SK-N-SH (cell line): ENCODE data around the gene PRRX1.
A peak's percentile ranks its signal among the peaks of the same experiment; 100 is the strongest.

Source experiments
- CTCF ChIP-seq: fragments of 200-600 bp; sonication (generic); IDR thresholded peaks from 2 replicates; pipeline ENCODE4 v1.6.1; 2017; ENCODE audit warnings: antibody characterized with exemption, mild to moderate bottlenecking, moderate library complexity
- EP300 ChIP-seq, 2 experiments: IDR thresholded peaks; 2 replicates each; pipeline versions ENCODE4 v1.4.0 to v1.6.1; 2012; ENCODE audit warnings: borderline replicate concordance in 1 of 2, low read depth in 1 of 2, low read length in 1 of 2
- GABPA ChIP-seq: IDR thresholded peaks from 2 replicates; pipeline ENCODE4 v1.4.0; 2012; ENCODE audit warnings: low read depth, mild to moderate bottlenecking
- GATA2 ChIP-seq: sonication (generic); formaldehyde crosslinking; IDR thresholded peaks from 2 replicates; pipeline ENCODE4 v1.5.0; 2020; ENCODE audit warnings: mild to moderate bottlenecking, missing genetic modification reagents
- REST ChIP-seq: IDR thresholded peaks from 2 replicates; pipeline ENCODE4 v1.6.1; 2012; ENCODE audit warnings: mild to moderate bottlenecking, low read depth, low read length, moderate library complexity
- RFX5 ChIP-seq: IDR thresholded peaks from 2 replicates; pipeline ENCODE4 v1.6.1; 2012; ENCODE audit warnings: mild to moderate bottlenecking, improper control_type of control experiment, low read length
- SIN3A ChIP-seq: IDR thresholded peaks from 2 replicates; pipeline ENCODE4 v1.6.1; 2012; ENCODE audit warnings: low read depth, mild to moderate bottlenecking, low read length, moderate library complexity, borderline replicate concordance
- SMC3 ChIP-seq: IDR thresholded peaks from 2 replicates; pipeline ENCODE4 v1.6.1; 2012; ENCODE audit warnings: low read depth, low read length, improper control_type of control experiment
- TCF12 ChIP-seq: IDR thresholded peaks from 2 replicates; pipeline ENCODE4 v1.4.0; 2012
- TF ChIP-seq, protein P1 (sequence below): fragments of 150-350 bp; IDR thresholded peaks from 2 replicates; pipeline ENCODE4 v1.6.1; 2016; ENCODE audit warnings: mild to moderate bottlenecking, low read depth, low read length
- TF ChIP-seq, protein P2 (sequence below): IDR thresholded peaks from 2 replicates; pipeline ENCODE4; 2012
- TF ChIP-seq, protein P3 (sequence below): IDR thresholded peaks from 2 replicates; pipeline ENCODE4 v1.4.0; 2012; ENCODE audit warnings: low read depth
- TF ChIP-seq, protein P4 (sequence below): IDR thresholded peaks from 2 replicates; pipeline ENCODE4 v1.4.0; 2012; ENCODE audit warnings: low read depth, borderline replicate concordance

GRCh38 chr1:170705981-170706380 lies 42.0 kb downstream of the PRRX1 start:
- TF ChIP-seq RFX5 (no peak), REST (no peak), GABPA (no peak), SIN3A (no peak), CTCF (no peak), GATA2 (no peak), EP300 (IDR thresholded peaks at IDR 0.05; ENCODE audit: borderline replicate concordance in 1 of 2, low read depth in 1 of 2, low read length in 1 of 2) (0 out of 4 replicates have a peak, but pooled peaks of 1 of the 2 experiments have one; percentile 3), SMC3 (no peak), TCF12 (no peak)
- TF ChIP-seq, protein P1, sequence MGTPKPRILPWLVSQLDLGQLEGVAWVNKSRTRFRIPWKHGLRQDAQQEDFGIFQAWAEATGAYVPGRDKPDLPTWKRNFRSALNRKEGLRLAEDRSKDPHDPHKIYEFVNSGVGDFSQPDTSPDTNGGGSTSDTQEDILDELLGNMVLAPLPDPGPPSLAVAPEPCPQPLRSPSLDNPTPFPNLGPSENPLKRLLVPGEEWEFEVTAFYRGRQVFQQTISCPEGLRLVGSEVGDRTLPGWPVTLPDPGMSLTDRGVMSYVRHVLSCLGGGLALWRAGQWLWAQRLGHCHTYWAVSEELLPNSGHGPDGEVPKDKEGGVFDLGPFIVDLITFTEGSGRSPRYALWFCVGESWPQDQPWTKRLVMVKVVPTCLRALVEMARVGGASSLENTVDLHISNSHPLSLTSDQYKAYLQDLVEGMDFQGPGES: no peak
- TF ChIP-seq, protein P2, sequence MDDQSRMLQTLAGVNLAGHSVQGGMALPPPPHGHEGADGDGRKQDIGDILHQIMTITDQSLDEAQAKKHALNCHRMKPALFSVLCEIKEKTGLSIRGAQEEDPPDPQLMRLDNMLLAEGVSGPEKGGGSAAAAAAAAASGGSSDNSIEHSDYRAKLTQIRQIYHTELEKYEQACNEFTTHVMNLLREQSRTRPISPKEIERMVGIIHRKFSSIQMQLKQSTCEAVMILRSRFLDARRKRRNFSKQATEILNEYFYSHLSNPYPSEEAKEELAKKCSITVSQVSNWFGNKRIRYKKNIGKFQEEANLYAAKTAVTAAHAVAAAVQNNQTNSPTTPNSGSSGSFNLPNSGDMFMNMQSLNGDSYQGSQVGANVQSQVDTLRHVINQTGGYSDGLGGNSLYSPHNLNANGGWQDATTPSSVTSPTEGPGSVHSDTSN: no peak
- TF ChIP-seq, protein P3, sequence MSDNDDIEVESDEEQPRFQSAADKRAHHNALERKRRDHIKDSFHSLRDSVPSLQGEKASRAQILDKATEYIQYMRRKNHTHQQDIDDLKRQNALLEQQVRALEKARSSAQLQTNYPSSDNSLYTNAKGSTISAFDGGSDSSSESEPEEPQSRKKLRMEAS: no peak
- TF ChIP-seq, protein P4, sequence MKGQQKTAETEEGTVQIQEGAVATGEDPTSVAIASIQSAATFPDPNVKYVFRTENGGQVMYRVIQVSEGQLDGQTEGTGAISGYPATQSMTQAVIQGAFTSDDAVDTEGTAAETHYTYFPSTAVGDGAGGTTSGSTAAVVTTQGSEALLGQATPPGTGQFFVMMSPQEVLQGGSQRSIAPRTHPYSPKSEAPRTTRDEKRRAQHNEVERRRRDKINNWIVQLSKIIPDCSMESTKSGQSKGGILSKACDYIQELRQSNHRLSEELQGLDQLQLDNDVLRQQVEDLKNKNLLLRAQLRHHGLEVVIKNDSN: no peak
